ENCODE results near the gene AFDN.

The AFDN gene

DNA sequence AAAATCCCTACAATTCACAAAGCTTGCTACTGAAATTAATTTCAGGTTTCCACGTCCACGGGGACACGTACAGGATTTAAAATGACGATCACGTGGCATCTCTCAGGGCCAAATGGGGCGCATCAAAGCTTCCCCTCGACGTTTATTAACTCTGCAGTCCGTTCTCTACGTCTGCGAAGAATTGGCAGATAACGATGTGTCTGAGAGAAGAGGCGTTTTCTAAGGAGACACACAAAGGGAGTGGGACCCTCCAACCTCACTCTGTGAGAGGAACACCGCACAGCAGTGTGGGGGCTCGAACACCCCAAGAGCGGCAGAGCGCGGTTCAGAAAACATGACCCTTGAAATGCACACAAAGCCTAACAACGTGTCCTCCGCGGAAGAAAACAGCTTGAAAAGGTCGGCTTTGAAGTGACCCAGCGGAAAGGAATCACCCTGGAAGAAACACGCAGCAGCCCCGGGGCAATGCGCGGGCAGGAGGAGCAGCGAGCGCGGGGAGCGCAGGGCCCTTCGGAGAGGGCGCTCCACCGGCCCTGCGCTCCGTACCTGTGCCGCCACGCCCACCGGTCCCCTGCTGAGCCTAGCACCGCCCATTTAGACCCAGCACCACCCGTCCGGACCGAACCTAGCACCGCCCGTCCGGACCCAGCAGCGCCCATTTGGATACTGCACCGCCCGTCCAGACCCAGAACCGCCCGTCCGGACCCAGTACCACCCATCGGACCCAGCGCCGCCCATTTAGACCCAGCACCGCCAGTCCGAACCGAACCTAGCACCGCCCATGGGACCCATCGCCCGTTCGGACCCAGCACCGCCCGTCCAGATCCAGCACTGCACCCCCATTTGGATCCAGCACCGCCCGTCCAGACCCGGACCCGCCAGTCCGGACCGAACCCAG is 1.1 kb upstream of the AFDN start:
- Histone ChIP-seq H3K4me3 (peak overlapping the region; percentile 58 to 82), H3K27me3 (no peaks in the 10 kb centered on the region), H3K4me1 (peaks cover 0 to 23% (median 16%) of the 10 kb centered on the region in 4 donors), H3K9me3 (no peaks in the 10 kb centered on the region), H3K27ac (peak overlapping the region in 1 of 2 donors; percentile 58), H3K36me3 (no peaks in the 10 kb centered on the region)
- intact Hi-C loops (cut with DNase I; ENCODE audit: low total_unique reads): no loop called here
- DNase-seq: peak in 1 of 2 donors; percentile 71
- TF ChIP-seq, protein P1, sequence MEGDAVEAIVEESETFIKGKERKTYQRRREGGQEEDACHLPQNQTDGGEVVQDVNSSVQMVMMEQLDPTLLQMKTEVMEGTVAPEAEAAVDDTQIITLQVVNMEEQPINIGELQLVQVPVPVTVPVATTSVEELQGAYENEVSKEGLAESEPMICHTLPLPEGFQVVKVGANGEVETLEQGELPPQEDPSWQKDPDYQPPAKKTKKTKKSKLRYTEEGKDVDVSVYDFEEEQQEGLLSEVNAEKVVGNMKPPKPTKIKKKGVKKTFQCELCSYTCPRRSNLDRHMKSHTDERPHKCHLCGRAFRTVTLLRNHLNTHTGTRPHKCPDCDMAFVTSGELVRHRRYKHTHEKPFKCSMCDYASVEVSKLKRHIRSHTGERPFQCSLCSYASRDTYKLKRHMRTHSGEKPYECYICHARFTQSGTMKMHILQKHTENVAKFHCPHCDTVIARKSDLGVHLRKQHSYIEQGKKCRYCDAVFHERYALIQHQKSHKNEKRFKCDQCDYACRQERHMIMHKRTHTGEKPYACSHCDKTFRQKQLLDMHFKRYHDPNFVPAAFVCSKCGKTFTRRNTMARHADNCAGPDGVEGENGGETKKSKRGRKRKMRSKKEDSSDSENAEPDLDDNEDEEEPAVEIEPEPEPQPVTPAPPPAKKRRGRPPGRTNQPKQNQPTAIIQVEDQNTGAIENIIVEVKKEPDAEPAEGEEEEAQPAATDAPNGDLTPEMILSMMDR (IDR thresholded peaks at IDR 0.05): no peak

DNA sequence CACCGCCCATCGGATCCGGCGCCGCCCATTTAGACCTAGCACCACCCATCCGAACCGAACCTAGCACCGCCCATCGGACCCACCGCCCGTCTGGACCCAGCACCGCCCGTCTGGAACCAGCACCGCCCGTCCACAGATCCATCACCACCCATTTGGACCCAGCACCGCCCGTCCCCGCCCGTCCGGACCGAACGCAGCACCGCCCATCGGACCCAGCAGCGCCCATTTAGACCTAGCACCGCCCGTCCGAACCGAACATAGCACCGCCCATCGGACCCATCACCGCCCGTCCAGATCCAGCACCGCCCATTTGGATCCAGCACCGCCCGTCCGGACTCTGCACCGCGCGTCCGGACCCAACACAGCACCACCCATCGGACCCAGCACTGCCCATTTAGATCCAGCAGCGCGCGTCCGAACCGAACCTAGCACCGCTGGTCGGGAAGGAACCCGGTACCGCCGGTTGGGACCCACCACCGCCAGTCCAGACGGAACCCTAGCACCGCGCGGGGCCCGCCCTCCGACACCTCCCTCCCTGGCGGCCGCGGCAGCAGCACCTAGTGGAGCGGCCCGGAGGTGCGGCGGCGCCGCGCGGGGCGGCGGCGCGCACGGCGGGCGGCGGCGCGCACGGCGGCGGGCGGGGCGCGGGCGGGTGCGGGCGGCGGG is 348 bp upstream of the AFDN start:
- Histone ChIP-seq H3K9me3 (no peaks in the 10 kb centered on the region), H3K4me1 (peaks cover 0 to 23% (median 16%) of the 10 kb centered on the region in 4 donors), H3K27me3 (no peaks in the 10 kb centered on the region), H3K36me3 (no peaks in the 10 kb centered on the region), H3K4me3 (peak overlapping the region; percentile 58 to 82), H3K27ac (peak overlapping the region; percentile 8 to 58)
- TF ChIP-seq, protein P1 (IDR thresholded peaks at IDR 0.05): peak; percentile 40 to 68
- intact Hi-C loops (cut with DNase I; ENCODE audit: low total_unique reads): no loop called here
- peak; percentile 67 to 83 for DNase-seq

DNA sequence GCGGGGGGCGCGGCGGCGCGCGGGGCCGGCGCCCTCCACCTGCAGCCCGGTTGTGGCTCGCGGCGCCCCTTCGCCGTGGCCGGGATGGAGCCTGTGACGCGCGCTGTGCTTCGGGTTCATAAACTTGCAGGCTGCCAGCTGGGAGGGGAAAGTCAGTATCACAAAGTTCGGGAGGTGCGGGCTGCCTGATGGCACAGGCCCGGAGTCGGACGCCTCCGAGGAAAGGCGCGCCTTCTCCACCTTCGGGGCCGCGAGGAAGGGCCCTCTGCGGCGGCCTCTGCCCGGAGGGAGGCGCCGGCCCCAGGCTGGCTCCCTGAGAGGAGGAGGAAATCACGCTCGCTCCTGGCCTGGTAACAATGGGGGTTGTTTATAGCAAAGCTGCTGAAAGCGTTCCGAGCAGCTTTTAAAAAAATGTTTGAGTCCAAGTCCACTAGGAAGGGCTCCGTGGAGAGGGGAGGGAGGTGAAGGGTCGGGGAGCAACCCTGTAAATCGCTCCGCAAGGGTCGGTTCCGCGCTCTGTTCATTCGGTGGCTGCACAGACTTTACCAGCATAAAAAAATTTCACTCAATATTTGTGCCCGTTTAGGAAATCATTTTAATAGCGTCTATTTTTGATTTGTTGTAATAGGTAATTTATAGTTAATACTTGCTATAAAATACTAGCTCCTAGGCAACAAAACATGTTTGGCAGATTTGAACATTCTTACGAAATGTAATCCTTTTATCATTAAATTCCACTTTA is 1.0 kb downstream of the AFDN start:
- Histone ChIP-seq H3K27me3 (no peaks in the 10 kb centered on the region), H3K4me3 (peak overlapping the region; percentile 58 to 82), H3K36me3 (no peaks in the 10 kb centered on the region), H3K4me1 (peaks cover 0 to 23% (median 16%) of the 10 kb centered on the region in 4 donors), H3K27ac (peak overlapping the region; percentile 50 to 59), H3K9me3 (no peaks in the 10 kb centered on the region)
- DNase-seq: peak in 1 of 2 donors; percentile 72
- TF ChIP-seq, protein P1 (IDR thresholded peaks at IDR 0.05): no peak
- intact Hi-C loops (cut with DNase I; ENCODE audit: low total_unique reads): no loop called here

DNA sequence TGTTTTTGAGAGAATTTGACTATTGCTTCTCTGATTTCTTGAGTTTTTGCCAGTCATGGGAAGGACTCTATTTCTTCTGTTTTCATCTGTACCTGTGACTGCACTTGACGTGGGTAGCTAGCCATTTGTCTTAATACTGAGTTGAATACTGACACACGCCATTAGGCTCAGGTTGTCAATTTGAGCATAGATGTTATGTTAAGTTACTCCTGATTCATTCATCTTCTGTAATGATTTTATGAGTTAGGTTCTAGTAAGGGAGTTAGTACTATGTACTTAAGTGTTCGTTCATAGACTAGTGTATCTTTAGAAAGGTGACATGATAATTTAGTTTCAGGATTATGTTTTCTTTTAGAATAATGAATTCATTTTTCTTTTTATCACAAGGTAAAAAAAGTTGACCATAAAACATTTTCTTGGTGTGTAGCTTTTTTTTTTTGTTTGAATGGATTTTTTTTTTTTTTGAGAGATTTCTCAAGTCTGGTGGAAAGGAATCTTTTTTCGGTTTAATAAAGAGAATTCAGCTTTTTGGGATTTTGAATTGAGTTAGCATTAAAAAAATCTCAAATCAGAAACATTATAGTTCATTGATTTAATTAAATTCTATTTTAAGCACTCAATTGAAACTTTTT is 1.7 kb downstream of the AFDN start:
- peak overlapping the region; percentile 58 to 82 for H3K4me3 ChIP-seq
- intact Hi-C loops (cut with DNase I; ENCODE audit: low total_unique reads): no loop called here
- H3K27me3 ChIP-seq: no peaks in the 10 kb centered on the region
- TF ChIP-seq, protein P1 (IDR thresholded peaks at IDR 0.05): no peak
- H3K27ac ChIP-seq: peak overlapping the region in 1 of 2 donors; percentile 59
- H3K4me1 ChIP-seq: peaks cover 0 to 23% (median 20%) of the 10 kb centered on the region in 4 donors
- H3K36me3 ChIP-seq: no peaks in the 10 kb centered on the region
- no peak for DNase-seq
- H3K9me3 ChIP-seq: no peaks in the 10 kb centered on the region

DNA sequence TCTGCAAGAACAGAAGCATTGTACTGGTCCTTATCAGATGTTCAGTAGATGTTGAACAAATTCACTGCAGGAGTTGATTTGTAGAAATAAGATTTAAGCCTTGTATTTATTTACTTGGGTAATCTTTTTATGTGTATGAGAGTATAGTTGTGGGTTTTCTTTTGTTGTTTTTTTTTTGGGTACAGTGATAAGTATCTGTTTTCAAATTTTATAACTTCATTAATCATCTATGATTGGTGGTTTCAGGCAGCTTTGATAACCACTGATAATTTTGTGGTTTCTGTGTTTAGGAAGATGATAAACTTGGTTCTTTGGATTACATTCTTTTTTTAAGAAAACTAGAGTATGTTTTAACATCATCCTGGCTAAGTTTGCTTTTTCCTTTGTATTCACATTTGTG is 2.8 kb downstream of the AFDN start:
- no peaks in the 10 kb centered on the region for H3K36me3 ChIP-seq
- H3K9me3 ChIP-seq: no peaks in the 10 kb centered on the region
- H3K4me3 ChIP-seq: no peak overlapping the region
- intact Hi-C loops (cut with DNase I; ENCODE audit: low total_unique reads): no loop called here
- no peak overlapping the region for H3K27ac ChIP-seq
- H3K4me1 ChIP-seq: peaks cover 0 to 23% (median 20%) of the 10 kb centered on the region in 4 donors
- H3K27me3 ChIP-seq: no peaks in the 10 kb centered on the region
- TF ChIP-seq, protein P1 (IDR thresholded peaks at IDR 0.05): no peak
- DNase-seq: no peak
